Colonic mucosa (tissue), 4 donors: ENCODE measurements around the gene KCNG4. TPM values are rescaled to one million over a fixed set of nuclear protein-coding genes. Genes with fewer than 3 reads are reported as not detected.

Experiments
- DNase-seq: peaks from one replicate; pipeline ENCODE4 v3.0.0-alpha.2; 2020
- H3K27ac ChIP-seq: fragments of 200-600 bp; one replicate; pipeline ENCODE4 v1.8.0; 2021
- H3K27me3 ChIP-seq: fragments of 200-600 bp; one replicate; pipeline ENCODE4 v1.8.0; 2021
- H3K36me3 ChIP-seq: fragments of 200-600 bp; one replicate; pipeline ENCODE4 v1.8.0; 2021
- H3K4me1 ChIP-seq: fragments of 200-600 bp; one replicate; pipeline ENCODE4 v1.8.0; 2021; ENCODE audit warnings: mild to moderate bottlenecking
- H3K4me3 ChIP-seq: fragments of 200-600 bp; one replicate; pipeline ENCODE4 v1.8.0; 2021
- H3K9ac ChIP-seq, 2 donors: one replicate each; pipeline ENCODE4 v1.7.0; 2013; ENCODE audit warnings: control low read depth in 2 of 2, low read depth in 2 of 2, low read length in 2 of 2
- H3K9me3 ChIP-seq: fragments of 200-600 bp; one replicate; pipeline ENCODE4 v1.8.0; 2021
- CTCF ChIP-seq: fragments of 200-600 bp; IDR thresholded peaks from one replicate; pipeline ENCODE4 v1.8.0; 2022; ENCODE audit warnings: antibody characterized with exemption, mild to moderate bottlenecking
- intact Hi-C: fragments of 100-400 bp; cut with DNase I; formaldehyde crosslinking; loops from one replicate; pipeline ENCODE4 v1.14.1; 2022
- total RNA-seq, 2 donors: library from RNA; stranded (reverse); fragmentation: NEBNext Ultra II Directional in 1 of 2; extraction: Animal tissue kit (Norgen Biotek cat#: 25700) in 1 of 2; gene quantifications; one replicate each; pipeline ENCODE4 v1.2.1, GENCODE V29; 2021
- donor health status: healthy.
- donor health status: DM: no; HTN: no; CAD: no.
- donor health status: DM: no; HTN: no; CAD: no.

KCNG4 gene
- total RNA-seq, 2 donors from 2014 or later, result not detected

GRCh38 chr16:84243732-84244131, 3.9 kb upstream of the KCNG4 start:
- intact Hi-C loops, result loop anchor here (10.0 kb wide), 1 partner anchor 259 kb away; no protein-coding TSS in a partner anchor
- DNase-seq, result no peak
- Histone ChIP-seq H3K27ac (no peak overlapping the region), H3K4me3 (no peak overlapping the region), H3K27me3 (no peaks in the 10 kb centered on the region), H3K9ac (no peak overlapping the region), H3K4me1 (no peaks in the 10 kb centered on the region), H3K9me3 (no peaks in the 10 kb centered on the region), H3K36me3 (no peaks in the 10 kb centered on the region)
- no peak for TF ChIP-seq CTCF

DNA sequence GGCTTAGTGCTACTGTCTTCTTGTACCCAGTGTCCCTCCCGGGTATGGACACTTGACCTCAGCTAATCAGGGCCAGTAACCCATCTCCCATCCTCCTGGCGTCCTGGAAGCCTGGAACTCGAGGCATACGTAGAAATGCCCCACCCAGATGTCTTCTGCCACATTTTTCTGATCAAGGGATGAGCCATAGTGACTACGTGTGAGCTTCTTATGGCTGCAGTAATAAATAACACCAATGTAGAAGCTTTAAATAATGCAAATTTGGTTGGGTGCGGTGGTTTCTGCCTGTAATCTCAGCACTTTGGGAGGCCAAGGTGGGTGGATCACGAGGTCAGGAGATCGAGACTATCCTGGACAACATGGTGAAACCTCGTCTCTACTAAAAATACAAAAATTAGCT, 3.0 kb upstream of the KCNG4 start:
- no peaks in the 10 kb centered on the region for H3K4me1 ChIP-seq
- H3K36me3 ChIP-seq, result no peaks in the 10 kb centered on the region
- intact Hi-C loops, result loop anchor here (10.0 kb wide), 1 partner anchor 258 kb away; no protein-coding TSS in a partner anchor
- TF ChIP-seq CTCF, result no peak
- no peak overlapping the region for H3K9ac ChIP-seq
- no peak for DNase-seq
- no peaks in the 10 kb centered on the region for H3K27me3 ChIP-seq
- no peaks in the 10 kb centered on the region for H3K9me3 ChIP-seq
- H3K4me3 ChIP-seq, result no peak overlapping the region
- H3K27ac ChIP-seq, result no peak overlapping the region

DNA sequence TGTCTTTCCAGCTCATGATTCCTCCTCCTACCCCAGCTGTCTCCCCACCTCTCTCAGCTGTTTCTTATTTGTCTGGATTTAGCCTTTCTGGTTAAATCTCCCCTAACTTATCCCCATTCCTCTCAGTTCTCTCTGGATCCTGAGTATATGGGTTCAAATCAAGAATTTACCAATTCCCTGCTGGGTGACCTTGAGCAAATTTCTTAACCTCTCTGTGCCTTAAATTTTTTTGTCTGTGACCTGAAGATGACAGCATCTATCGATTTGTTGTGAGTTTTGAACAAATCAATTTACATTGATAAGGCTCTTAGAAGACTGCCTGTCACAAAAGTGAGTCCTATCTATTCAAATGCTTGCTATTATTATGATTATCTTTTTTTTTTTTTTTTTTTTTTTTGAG, 2.0 kb upstream of the KCNG4 start:
- Histone ChIP-seq H3K4me1 (no peaks in the 10 kb centered on the region), H3K27me3 (no peaks in the 10 kb centered on the region), H3K27ac (no peak overlapping the region), H3K4me3 (no peak overlapping the region), H3K9me3 (no peaks in the 10 kb centered on the region), H3K9ac (no peak overlapping the region), H3K36me3 (no peaks in the 10 kb centered on the region)
- intact Hi-C loops, result loop anchor here (10.0 kb wide), 1 partner anchor 257 kb away; no protein-coding TSS in a partner anchor
- DNase-seq, result no peak
- no peak for TF ChIP-seq CTCF

DNA sequence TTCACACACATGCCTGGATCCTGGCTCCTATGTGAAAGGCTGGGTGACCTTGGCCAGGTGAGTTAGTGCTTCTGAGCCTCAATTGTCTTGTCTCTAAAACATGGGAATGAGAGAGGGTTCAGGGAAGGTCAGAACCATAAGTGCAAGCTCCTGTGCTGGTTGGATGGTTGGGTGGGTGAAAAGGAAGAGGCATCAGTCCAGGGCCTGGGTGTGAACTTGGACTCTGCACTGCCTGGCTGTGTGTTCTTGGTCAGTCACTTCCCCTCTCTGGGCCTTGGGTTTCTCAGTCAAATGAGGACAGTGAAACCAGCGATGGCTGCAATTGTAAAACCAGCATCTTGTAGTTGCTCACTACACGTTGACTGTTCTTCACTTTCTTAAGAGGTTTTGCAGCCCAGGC, 643 bp upstream of the KCNG4 start:
- DNase-seq, result no peak
- Histone ChIP-seq H3K4me1 (no peaks in the 10 kb centered on the region), H3K36me3 (no peaks in the 10 kb centered on the region), H3K9ac (no peak overlapping the region), H3K4me3 (no peak overlapping the region), H3K9me3 (no peaks in the 10 kb centered on the region), H3K27ac (no peak overlapping the region), H3K27me3 (no peaks in the 10 kb centered on the region)
- no peak for TF ChIP-seq CTCF
- intact Hi-C loops, result loop anchor here (10.0 kb wide), 1 partner anchor 256 kb away; no protein-coding TSS in a partner anchor

DNA sequence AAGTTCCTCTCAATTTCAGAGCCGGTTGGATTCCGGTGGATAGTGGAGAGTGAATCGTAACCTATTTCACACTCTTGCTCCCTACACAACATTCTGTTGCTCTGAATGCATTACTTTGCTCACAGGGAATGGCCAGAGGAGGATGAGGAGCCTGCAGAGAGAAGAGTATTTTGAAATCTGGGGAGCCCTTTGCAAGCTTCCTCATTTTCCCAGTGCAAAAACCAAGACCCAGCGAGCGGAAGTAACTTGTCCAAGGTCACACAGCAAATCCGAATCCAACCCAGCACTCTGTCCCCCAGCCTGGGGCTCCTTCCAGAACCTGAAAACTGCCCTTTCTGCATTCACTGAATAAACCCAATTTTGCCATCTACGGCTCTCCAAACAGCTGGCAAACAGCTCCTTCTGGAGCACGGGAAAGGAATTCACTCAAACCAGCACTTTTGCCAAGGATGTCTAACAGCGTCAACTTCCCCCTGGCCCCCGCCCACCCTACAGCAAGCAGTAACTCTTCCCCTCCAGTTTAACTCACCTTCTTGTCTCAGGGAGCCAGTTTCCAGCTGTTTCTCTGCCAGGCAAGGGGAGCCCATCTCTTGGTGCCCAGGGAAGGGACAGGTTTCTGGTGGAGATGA, 557 bp downstream of the KCNG4 start:
- Histone ChIP-seq H3K4me3 (no peak overlapping the region), H3K9ac (no peak overlapping the region), H3K4me1 (no peaks in the 10 kb centered on the region), H3K9me3 (no peaks in the 10 kb centered on the region), H3K27ac (no peak overlapping the region), H3K27me3 (no peaks in the 10 kb centered on the region), H3K36me3 (no peaks in the 10 kb centered on the region)
- no peak for DNase-seq
- TF ChIP-seq CTCF, result no peak
- intact Hi-C loops, result no loop called here
